Activated T-helper 1 cell treated with Interleukin-2 at 50 U/mL for 16 hours (primary cell): ENCODE data around the gene ZBTB16.
"Not testable (repeated sequence)": the region's sequence is repeated elsewhere in the genome, so short reads cannot be mapped to it uniquely, and the experiment has no call there.

Experiments used
- DNase-seq: peaks from one replicate; pipeline ENCODE4 v3.0.0-alpha.2; 2020; ENCODE audit warnings: low read depth

The ZBTB16 gene

DNA sequence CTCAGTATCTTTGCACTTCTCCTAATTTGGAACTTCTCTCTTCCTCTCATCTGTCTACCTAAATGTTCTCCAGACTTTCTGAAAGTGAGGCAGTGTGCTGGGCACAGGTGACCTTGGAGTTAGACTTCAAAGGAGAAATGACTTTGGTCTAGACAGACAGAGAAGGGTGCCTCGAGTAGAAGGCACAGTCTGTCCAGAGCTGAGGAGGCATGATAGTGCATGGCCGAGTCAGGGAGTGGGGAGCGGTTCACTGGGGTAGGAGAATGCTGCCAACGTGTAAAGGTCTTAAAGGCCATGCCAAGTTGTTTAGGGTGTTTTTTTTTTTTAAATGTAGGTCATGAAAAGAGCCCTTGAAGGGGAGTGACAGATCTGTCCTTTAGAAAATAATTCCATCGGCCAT, 17.3 kb upstream of the ZBTB16 start:
- no peak for DNase-seq

DNA sequence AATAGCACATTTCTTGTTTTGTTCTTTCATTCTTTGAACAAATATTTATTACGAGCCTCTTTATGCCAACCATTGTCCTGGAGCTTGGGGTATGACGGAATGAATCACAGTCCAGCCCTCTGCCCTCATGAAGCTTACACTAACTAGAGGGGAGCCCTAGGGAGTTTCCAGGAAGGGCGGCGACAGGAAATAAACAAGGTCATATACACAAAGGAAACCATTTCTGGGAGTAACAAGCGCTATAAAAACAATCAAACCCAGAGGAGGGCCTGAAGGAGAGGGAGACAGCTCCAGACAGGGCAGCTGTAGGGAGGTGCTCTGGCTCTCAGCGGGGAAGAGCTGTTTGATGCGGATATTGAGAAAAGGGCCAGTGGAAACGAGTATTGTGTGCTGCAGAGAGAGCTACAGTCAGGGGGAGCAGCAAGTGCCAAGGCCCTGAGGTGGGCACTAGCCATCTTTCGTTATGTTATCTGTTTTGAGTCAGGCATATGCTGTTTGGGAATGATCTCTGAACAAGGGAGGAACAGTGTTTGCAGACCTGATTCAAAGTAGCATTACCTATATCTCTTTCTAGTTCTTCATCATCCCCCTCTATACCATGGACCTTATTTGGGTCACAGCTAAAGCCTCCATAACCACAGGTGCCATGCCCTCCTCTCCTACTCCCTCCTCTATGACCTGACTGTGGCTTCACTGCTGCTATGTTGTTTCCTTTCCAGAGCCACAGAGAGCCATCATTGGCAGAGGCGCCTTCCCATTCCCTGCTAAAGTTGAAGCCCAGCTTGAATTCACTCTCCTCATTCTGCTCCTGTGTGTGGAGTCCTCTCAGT, 15.3 kb upstream of the ZBTB16 start:
- no peak for DNase-seq

DNA sequence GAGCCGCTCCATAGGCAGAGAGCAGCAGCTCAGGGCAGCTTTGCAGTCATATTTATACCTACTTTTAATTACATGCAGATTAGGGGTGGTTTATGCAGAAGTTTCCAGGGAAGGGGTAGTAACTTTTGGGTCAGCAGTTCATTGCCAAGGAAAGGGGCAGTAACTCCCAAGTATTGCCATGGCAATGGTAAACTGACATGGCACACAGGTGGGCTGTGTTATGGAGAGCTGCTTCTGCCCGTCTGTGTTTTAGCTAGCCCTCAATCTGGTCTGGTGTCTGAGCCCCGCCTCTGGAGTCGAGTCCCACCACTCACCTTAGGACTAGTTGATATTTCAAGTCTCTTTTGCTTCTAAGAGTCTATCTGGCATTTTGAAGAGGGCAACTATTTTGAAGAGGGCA, 12.2 kb upstream of the ZBTB16 start:
- no peak for DNase-seq

DNA sequence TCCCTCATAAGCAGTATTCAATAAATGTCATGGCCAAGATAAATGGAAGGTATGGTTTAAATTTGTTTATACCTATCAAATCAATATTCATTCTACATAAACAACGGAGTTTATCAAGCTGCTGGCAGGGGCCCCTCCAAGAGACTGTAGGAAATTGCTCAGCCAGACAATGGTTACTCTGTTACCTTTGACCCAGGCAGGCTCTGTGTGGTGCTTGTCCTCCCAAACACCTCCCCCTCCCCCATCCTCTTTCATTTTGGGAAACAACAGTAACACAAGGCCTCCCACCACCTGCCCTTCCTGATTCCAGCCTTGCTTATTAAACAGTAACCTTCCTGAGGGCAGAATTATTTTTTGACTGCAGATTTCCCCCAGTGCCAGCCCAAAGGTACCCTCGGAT, 10.5 kb upstream of the ZBTB16 start:
- DNase-seq, result no peak

DNA sequence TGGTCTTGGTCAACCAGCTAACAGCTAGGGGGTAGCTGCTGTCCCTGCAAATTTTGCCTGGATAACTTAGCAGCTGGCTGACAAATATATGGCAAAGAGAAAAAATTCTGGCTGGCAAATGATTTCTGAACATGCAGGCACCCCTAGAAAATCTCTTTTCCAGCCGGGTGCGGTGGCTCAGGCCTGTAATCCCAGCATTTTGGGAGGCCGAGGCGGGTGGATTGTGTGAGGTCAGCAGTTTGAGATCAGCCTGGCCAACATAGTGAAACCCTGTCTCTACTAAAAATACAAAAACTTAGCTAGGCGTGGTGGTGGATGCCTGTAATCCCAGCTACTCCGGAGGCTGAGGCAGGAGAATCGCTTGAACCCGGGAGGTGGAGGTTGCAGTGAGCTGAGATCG, 9.7 kb upstream of the ZBTB16 start:
- DNase-seq, result not testable (repeated sequence)

DNA sequence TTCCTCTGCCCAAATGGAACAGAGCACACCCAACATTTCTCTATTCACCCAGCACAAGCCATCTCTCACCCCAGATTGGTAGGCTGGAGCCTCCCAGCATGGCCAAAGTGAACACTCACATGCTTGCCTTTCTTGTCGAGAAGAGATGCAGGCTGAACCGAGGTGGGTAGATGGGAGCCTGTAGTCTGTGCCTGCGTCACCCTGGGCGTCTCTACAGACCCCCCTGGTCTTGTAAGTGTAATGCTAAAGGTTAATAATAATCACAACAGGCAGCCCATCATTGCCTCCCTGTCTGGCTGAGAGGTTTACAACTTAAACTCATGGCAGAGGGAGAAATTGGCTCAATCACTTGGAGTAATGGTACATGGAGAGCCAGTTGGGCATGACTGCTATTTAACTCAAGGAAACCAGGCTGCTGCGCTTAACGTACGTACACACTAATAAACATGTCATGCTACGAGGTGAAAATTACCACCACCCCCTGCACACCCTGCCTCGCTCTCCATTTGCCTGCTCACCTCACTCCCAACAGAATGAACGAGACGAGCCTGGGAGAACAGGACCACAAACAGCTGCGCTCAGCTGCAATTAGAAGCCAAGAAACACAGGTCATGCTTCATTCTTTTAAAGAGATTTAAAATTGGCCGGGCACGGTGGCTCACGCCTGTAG, 9.1 kb upstream of the ZBTB16 start:
- DNase-seq, result no peak

DNA sequence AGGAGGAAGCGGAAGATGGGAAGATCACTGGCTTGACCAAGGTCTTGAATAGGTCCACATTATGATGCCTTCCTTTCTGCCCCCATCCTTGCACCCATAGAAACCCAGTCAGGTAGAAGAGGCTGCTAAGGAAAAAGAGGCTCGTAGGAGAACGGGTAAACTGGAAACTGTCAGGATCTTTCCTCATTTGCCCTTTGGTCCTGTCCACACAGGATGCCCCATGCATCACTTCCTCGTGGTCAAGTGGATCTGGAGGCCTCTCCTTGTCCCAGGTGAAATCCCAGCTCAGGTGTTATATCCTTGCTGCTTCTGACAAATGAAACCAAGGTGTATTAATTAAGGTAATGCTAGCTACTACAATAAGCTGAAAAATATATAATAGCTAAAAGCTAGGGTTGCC, 8.0 kb upstream of the ZBTB16 start:
- DNase-seq, result no peak

DNA sequence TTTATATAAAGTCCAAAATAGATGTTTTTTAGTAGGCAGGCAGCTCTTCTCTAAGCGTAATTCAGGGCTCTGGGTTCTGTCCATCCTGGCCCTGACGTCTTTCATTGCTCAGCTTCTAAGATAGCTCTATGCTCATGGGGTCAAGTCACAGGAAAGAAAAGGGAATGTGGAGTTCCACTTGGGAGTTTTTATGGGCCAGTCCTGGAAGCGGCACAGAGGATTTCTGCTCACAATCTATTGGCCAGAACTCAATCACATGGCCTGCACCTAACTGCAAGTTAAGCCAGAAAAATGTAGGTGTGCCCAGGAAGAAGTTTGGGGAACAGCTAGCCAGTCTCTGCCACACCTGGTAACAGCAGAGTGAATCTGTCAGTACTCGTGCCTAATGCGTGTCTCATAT, 7.4 kb upstream of the ZBTB16 start:
- DNase-seq, result no peak

DNA sequence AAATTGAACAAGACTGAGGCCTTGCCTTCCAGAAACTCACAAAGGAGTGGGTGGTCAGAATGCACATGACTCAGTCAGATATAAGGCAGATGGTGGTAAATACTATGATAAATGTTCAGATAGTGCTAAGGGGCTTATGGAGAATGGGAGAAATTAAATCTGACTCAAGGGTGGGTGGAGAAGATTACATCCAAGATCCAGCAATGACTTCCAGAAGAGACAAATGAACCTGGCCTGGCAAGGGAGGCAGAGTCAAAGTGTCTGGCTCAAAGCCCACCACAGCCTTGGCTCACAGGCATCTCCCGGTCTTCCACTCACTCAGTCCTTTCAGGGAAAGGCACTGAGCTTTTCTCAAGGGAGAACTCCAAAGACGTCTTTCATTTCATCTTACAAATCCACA, 6.1 kb upstream of the ZBTB16 start:
- no peak for DNase-seq

DNA sequence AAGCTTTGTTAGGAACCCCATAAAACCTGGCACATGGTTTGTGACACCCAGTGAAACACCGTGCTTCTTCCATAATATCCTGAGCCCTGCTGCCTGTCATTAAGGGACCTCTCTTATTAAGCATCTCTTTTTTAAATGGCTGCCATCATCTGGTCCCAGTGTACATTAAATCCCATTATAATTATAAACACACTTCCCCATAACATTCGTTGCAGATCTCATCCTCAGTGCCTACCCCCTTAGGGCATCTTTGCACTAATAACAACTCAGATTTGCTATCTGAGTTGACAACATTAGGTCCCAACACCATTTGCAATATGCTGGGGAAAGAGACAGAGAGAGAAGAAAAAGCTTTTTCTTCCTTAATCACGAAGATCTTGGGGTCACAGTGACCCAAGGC, 4.7 kb upstream of the ZBTB16 start:
- no peak for DNase-seq

DNA sequence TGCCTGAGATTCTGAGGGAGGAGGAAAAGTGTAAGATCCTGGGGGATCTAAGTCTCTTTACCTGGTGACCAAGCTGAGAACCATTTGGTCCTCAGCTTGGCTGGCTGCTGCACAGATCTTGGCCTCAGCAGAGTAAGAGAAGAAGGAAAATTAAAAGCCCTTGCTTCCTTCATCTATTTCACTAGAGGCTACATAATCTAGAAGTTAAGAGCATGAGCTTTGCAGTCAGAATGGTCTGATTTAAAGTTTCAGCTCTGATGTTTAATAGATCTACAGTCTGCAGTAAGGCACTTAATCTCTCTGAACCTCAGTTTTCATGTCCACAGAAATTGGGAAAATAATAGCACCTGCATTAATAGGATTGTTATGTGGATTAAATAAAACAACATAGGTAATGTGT, 3.1 kb upstream of the ZBTB16 start:
- DNase-seq, result no peak

DNA sequence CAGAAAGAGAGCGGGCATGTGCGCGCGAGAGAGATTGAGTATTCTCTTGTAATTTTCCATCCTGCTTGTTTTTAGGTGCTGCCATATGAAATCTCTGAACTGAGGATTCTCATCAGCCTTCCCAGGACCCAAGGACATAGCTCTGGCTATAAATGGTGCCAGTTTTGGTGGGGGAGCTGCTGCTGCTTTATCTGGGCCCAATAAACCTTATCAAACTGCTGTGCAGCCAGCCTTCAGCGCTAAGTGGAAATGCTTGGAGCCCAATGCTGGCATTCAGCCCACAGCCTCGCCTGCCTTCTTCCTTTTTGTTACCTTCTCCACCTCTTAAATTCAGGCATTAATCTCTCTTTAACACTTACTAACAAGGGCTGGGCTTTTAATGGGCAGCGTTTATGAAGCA, 2.4 kb upstream of the ZBTB16 start:
- no peak for DNase-seq

DNA sequence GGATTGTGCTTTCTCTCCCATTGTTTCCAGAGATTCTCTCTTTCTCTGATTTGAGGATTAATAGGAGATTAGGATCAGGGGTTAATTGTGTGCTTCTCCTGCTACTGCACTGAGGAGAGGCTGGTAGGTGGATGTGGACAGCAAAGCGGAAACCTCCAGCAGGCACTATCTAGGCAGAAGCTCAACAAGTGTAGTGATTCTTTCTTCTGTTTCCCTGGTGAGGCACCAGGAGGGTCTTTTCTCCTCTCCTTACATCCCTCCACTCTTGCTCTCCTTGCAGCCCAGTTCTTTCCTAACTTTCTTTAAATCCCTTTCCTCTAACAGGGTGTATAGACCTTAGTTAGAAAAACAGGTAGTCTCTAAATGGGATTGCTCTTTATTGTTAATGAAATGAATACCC, 1.9 kb upstream of the ZBTB16 start:
- DNase-seq, result no peak

DNA sequence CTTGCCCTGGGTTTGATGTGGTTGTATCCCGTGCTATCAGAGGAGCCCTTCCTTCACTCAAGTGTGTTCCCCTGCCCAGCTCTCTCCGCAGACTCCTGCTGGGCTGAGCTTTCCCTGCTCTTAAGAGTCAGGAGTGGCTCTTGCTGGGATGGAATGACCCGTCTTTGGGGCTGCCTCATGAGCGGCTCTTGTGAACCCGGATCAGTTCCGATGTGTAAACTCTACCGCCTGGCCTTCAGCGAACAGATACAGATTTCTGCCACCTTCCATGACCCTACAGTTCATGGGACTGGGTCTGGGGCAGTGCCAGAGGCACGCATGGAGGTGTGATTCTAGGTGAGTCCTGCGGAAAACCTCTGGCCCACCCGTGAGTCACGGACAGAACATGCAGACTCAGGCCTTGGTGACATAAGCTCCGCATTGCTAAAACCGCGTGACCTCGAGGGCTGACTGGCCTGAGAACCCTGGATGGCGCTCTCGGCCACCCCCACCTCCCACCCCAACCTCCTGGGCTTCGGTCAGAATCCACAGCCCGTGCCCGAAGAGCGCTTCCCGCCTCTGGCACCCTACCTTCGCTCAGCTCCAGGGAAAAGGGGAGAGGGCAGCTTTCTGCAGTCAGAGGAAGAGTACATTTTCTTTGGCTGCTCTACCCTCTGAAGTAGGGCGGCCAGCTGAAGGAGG, 1.3 kb upstream of the ZBTB16 start:
- DNase-seq, result no peak

DNA sequence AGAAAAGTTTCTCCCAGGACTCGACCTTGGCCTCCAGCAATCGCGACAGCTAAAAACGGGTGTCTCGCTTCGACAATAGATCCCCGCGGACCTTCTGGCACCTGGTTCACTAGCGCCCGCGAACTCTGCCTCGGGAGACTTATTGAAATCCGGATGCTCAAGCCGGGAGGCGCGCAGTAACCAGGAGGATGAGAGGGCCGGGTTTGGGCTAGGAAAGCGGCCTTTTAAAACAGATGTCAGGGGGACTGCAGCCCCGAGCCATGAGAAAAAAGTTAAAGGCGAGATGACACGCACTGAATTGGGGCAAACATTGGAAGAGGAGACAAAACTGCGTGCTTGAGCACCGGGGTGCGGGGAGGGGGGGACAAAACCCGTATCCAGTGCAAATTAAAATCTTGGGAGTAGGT, 637 bp upstream of the ZBTB16 start:
- DNase-seq, result no peak

DNA sequence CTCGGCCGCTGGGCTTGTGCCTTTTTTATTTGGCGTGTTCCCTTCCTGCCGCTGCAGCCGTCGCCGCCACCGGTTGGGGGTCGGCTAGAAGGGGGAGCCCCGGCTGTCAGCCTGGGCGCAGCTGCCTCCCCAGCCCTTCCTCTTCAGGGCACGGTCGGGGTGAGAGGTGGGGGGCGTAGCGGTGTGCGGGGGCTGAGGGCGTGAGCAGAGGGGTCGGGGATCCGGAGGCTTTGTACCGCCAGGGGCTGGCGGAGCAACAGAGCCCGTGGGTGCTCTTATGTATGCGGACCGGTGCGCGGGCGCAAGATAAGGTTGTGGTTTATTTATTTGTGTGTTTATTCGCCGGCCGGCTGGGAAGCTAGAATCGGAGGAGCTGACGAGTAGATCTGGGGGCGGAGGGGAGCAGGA, 477 bp downstream of the ZBTB16 start:
- DNase-seq, result no peak

DNA sequence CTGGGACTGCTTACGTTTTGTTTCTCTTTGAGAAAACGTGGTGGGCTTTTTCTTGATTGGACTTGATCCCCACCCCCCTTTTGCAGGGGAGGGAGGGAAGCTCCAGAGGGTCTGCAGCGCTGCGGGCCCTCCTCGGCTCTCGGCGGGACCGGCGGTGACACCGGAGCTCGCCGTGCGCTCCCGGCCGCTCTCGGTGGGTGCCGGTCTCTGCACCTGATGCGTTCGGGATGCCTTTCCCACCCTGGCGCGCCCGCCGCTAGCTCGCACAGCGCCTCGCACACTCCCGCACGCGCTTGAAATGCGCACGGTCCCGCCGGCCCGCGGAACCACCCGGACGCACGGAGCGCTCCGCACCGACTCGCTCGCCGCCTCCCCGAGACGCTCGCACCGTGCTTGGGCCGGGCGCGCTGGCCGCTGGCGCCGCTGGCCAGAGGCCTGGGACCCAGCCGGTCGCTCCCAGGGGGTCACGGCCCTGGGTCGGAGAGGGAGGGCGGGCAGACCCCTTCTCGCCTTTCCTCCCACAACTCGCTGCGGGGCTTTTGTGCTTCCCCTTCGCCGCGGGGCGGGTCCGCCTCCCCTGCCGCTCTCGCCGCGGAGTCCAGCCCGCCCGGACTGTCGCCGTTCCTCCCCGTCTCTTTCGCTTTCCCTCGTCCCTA, 1.0 kb downstream of the ZBTB16 start:
- no peak for DNase-seq

DNA sequence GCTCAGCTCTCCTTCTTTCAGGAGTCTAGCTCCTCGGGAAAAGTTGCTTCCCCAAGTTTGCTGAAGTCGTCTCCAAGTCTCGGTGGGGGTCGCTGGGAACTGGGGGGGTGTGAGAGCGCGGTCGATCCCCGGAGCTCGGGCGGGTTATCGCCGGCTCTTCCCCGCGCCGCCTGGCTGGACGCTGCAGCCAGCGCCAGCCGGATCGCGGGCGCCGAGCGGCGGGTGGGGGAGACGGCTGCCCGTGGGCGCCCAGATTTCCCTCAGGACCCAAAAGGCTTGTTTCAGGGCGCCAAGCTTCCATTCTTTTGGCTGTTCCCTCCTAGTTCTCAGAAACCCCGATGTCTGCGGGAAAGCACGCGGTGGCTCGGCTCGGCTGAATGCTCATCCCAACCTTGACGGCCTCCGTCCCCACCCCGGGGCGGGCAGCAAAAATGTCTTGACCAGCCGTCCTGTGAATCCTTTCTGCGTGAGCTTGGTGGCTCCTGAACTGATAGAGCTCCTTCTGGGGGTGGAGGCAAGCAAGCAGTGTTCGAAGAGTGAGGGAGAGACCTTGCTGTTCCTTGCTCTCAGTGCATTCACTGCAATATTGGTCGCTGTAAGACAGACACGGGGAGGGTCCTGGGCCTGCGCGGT, 1.7 kb downstream of the ZBTB16 start:
- no peak for DNase-seq

DNA sequence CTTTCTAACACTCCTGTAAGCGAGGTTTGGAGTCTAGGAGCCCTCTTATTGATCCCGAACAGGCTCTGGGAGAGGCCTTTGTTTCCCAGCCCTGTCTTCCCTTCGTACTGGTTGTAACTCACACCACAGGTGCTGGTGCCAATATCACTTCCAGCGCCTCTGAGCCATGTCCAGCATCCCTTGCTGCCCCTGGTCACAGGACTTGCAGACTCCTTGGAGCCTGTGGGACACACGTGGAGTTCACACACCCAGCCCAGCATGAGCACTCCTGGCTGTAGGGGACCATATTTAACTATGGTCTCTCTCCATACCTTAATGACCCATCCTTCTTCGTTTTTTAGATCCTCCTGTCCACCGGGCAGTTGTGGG, 2.2 kb downstream of the ZBTB16 start:
- no peak for DNase-seq

DNA sequence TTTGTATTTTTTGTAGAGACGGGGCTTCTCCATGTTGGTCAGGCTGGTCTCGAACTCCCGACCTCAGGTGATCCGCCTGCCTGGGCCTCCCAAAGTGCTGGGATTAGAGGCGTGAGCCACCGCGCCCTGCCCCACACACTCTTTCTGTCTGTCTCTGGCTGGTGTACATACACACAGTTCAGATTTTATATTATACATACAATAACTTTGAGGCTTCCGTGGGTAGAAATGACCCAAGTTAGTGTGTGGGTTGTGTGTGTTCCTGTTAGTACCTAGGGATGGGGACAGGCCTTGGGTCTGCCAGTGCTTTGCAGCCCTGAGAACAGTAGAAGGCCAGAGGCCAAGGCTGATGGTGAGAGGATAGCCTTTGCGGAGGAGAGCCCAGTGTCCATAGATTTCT, 2.8 kb downstream of the ZBTB16 start:
- no peak for DNase-seq

DNA sequence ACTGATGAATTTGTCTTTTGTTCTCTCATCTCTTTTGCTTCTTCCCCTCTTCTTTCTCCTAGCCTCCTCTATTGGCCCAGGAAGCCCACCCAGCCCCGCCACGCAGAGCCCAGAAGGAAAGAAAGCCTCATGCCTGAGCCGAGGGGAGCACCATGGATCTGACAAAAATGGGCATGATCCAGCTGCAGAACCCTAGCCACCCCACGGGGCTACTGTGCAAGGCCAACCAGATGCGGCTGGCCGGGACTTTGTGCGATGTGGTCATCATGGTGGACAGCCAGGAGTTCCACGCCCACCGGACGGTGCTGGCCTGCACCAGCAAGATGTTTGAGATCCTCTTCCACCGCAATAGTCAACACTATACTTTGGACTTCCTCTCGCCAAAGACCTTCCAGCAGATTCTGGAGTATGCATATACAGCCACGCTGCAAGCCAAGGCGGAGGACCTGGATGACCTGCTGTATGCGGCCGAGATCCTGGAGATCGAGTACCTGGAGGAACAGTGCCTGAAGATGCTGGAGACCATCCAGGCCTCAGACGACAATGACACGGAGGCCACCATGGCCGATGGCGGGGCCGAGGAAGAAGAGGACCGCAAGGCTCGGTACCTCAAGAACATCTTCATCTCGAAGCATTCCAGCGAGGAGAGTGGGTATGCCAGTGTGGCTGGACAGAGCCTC, 3.8 kb downstream of the ZBTB16 start:
- no peak for DNase-seq

DNA sequence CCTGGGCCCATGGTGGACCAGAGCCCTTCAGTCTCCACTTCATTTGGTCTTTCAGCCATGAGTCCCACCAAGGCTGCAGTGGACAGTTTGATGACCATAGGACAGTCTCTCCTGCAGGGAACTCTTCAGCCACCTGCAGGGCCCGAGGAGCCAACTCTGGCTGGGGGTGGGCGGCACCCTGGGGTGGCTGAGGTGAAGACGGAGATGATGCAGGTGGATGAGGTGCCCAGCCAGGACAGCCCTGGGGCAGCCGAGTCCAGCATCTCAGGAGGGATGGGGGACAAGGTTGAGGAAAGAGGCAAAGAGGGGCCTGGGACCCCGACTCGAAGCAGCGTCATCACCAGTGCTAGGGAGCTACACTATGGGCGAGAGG, 4.3 kb downstream of the ZBTB16 start:
- no peak for DNase-seq
